GM19438 (cell line): ENCODE results near the gene CYP27B1.
"Not testable (repeated sequence)": the region's sequence is repeated elsewhere in the genome, so short reads cannot be mapped to it uniquely, and the experiment has no call there.

Experiments used
- ATAC-seq: cut with Tn5 transposase; IDR thresholded peaks from one replicate; pipeline ENCODE4 v1.9.1; 2021; ENCODE audit warnings: low read depth; ENCODE audit not compliant: unreplicated experiment

Gene CYP27B1

GRCh38 chr12:57783861-57784260, 17.0 kb upstream of the CYP27B1 start:
- no peak for ATAC-seq

- ATAC-seq: no peak
Observed at GRCh38 chr12:57783466-57783801, 16.6 kb upstream of the CYP27B1 start.

- peak; percentile 72 for ATAC-seq
Observed at GRCh38 chr12:57782608-57783465, 16.0 kb upstream of the CYP27B1 start, which contains the start of gene TSFM. Gene TSFM, plus strand, starts transcription at chr12:57782787. Its CDS starts 15 bp downstream, at chr12:57782802.

- ATAC-seq: no peak
Observed at GRCh38 chr12:57782243-57782607, 15.3 kb upstream of the CYP27B1 start.

- no peak for ATAC-seq
Observed at GRCh38 chr12:57781801-57782200, 14.9 kb upstream of the CYP27B1 start.

- ATAC-seq: no peak
Observed at GRCh38 chr12:57781244-57781643, 14.4 kb upstream of the CYP27B1 start.

GRCh38 chr12:57780284-57780897, 13.5 kb upstream of the CYP27B1 start:
- ATAC-seq: no peak

- ATAC-seq: no peak
Observed at GRCh38 chr12:57779736-57780135, 12.9 kb upstream of the CYP27B1 start.

GRCh38 chr12:57777911-57778310, 11.0 kb upstream of the CYP27B1 start:
- ATAC-seq: no peak

- no peak for ATAC-seq
Observed at GRCh38 chr12:57777367-57777766, 10.5 kb upstream of the CYP27B1 start.

- no peak for ATAC-seq
Observed at GRCh38 chr12:57776247-57776587, 9.3 kb upstream of the CYP27B1 start.

GRCh38 chr12:57775563-57776246, 8.8 kb upstream of the CYP27B1 start:
- ATAC-seq: no peak

- ATAC-seq: no peak
Observed at GRCh38 chr12:57775044-57775443, 8.2 kb upstream of the CYP27B1 start.

GRCh38 chr12:57774634-57775033, 7.8 kb upstream of the CYP27B1 start:
- not testable (repeated sequence) for ATAC-seq

- ATAC-seq: peak; percentile 33
Observed at GRCh38 chr12:57772429-57773322, 5.8 kb upstream of the CYP27B1 start, which contains the start of gene EEF1AKMT3. Gene EEF1AKMT3, plus strand, starts transcription at chr12:57772614. Its CDS starts 111 bp downstream, at chr12:57772725.

- ATAC-seq: peak; percentile 84
Observed at GRCh38 chr12:57771873-57772428, 5.1 kb upstream of the CYP27B1 start, which contains the start of gene METTL1. Gene METTL1, minus strand, starts transcription at chr12:57772105. Its CDS starts 22 bp downstream, at chr12:57772083.

GRCh38 chr12:57771236-57771872, 4.5 kb upstream of the CYP27B1 start:
- peak; percentile 70 for ATAC-seq

- no peak for ATAC-seq
Observed at GRCh38 chr12:57770734-57771133, 3.9 kb upstream of the CYP27B1 start.

- no peak for ATAC-seq
Observed at GRCh38 chr12:57769594-57769993, 2.7 kb upstream of the CYP27B1 start.

GRCh38 chr12:57767876-57768275, 998 bp upstream of the CYP27B1 start:
- ATAC-seq: no peak
